Mesenchymal stem cell (in vitro differentiated cells and primary cell): ENCODE results near the gene TOLLIP. TPM values are rescaled to one million over a fixed set of nuclear protein-coding genes. Genes with fewer than 3 reads are reported as not detected.

Experiments
- DNase-seq: peaks from one replicate; pipeline ENCODE4 v3.0.0-alpha.2; 2013
- H2AFZ ChIP-seq: one replicate; pipeline ENCODE4 v1.6.1; 2013; ENCODE audit warnings: low read depth, mild to moderate bottlenecking, control low read depth, inconsistent platforms, low read length, moderate library complexity
- H2AK5ac ChIP-seq: 2 replicates; pipeline ENCODE4 v1.6.1; 2013; ENCODE audit warnings: low read length, moderate library complexity, mild to moderate bottlenecking, inconsistent platforms; ENCODE audit not compliant: severe bottlenecking
- H2BK120ac ChIP-seq: one replicate; pipeline ENCODE4 v1.6.1; 2013; ENCODE audit warnings: low read depth, mild to moderate bottlenecking, inconsistent platforms, low read length, moderate library complexity
- H2BK12ac ChIP-seq, 2 experiments: one replicate each; pipeline ENCODE4 v1.6.1; 2013; ENCODE audit warnings: inconsistent platforms in 2 of 2, low read length in 2 of 2, mild to moderate bottlenecking in 2 of 2, moderate library complexity in 2 of 2, control low read depth in 1 of 2
- H2BK15ac ChIP-seq: one replicate; pipeline ENCODE4 v1.6.1; 2013; ENCODE audit warnings: mild to moderate bottlenecking, low read depth, inconsistent platforms; ENCODE audit not compliant: poor library complexity, severe bottlenecking
- H2BK5ac ChIP-seq: 2 replicates; pipeline ENCODE4 v1.6.1; 2013; ENCODE audit warnings: low read depth, mild to moderate bottlenecking, low read length, control low read depth, inconsistent platforms; ENCODE audit not compliant: poor library complexity, severe bottlenecking
- H3K14ac ChIP-seq, 2 experiments: one replicate each; pipeline ENCODE4 v1.6.1; 2013; ENCODE audit warnings: inconsistent platforms in 2 of 2, low read length in 2 of 2, control low read depth in 1 of 2, mild to moderate bottlenecking in 1 of 2, moderate library complexity in 1 of 2
- H3K18ac ChIP-seq, 2 experiments: one replicate each; pipeline ENCODE4 v1.6.1; 2013; ENCODE audit warnings: inconsistent platforms in 2 of 2, low read length in 2 of 2, control low read depth in 1 of 2, low read depth in 1 of 2, mild to moderate bottlenecking in 1 of 2
- H3K23ac ChIP-seq, 2 experiments: one replicate each; pipeline ENCODE4 v1.6.1; 2013; ENCODE audit warnings: inconsistent platforms in 2 of 2, low read length in 2 of 2, mild to moderate bottlenecking in 2 of 2, moderate library complexity in 2 of 2, control low read depth in 1 of 2
- H3K27ac ChIP-seq: 2 replicates; pipeline ENCODE4 v1.5.1; 2013; ENCODE audit warnings: mild to moderate bottlenecking, moderate library complexity, low read length, control low read depth, inconsistent platforms; ENCODE audit not compliant: poor library complexity, severe bottlenecking
- H3K27me3 ChIP-seq, 2 experiments: 2 replicates each; pipeline versions ENCODE4 v1.6.1 to v1.7.0; 2013; ENCODE audit warnings: low read length in 2 of 2, mild to moderate bottlenecking in 2 of 2, moderate library complexity in 2 of 2, control low read depth in 1 of 2, inconsistent platforms in 1 of 2; ENCODE audit not compliant: control insufficient read depth in 1 of 2, insufficient read depth in 1 of 2
- H3K36me3 ChIP-seq, 2 experiments: 2 replicates each; pipeline versions ENCODE4 v1.6.1 to v1.7.0; 2013; ENCODE audit warnings: low read length in 2 of 2, control low read depth in 1 of 2, inconsistent platforms in 1 of 2, low read depth in 1 of 2, mild to moderate bottlenecking in 1 of 2; ENCODE audit not compliant: insufficient read depth in 2 of 2, control insufficient read depth in 1 of 2
- H3K4ac ChIP-seq, 2 experiments: one replicate each; pipeline ENCODE4 v1.6.1; 2013; ENCODE audit warnings: inconsistent platforms in 2 of 2, low read length in 2 of 2, mild to moderate bottlenecking in 2 of 2, moderate library complexity in 2 of 2, control low read depth in 1 of 2, low read depth in 1 of 2
- H3K4me1 ChIP-seq: 2 replicates; pipeline ENCODE4 v1.6.1; 2013; ENCODE audit warnings: low read depth, low read length, control low read depth; ENCODE audit not compliant: control insufficient read depth, insufficient read depth
- H3K4me2 ChIP-seq: 2 replicates; pipeline ENCODE4 v1.6.1; 2013; ENCODE audit warnings: low read length, mild to moderate bottlenecking, inconsistent platforms; ENCODE audit not compliant: poor library complexity, severe bottlenecking
- H3K4me3 ChIP-seq, 2 experiments: 2 replicates each; pipeline versions ENCODE4 v1.5.1 to v1.7.0; 2013; ENCODE audit warnings: low read length in 2 of 2, mild to moderate bottlenecking in 2 of 2, control low read depth in 1 of 2, low read depth in 1 of 2; ENCODE audit not compliant: insufficient read depth in 1 of 2
- H3K79me1 ChIP-seq: replicated peaks from 2 replicates; pipeline ENCODE4 v1.6.1; 2013; ENCODE audit warnings: mild to moderate bottlenecking, control low read depth, low read length, inconsistent platforms; ENCODE audit not compliant: poor library complexity, severe bottlenecking
- H3K9ac ChIP-seq: 2 replicates; pipeline ENCODE4 v1.7.0; 2013; ENCODE audit warnings: mild to moderate bottlenecking, low read length, moderate library complexity
- H3K9me3 ChIP-seq: 2 replicates; pipeline ENCODE4 v1.7.0; 2013; ENCODE audit warnings: mild to moderate bottlenecking, low read length; ENCODE audit not compliant: control insufficient read depth
- H4K8ac ChIP-seq: one replicate; pipeline ENCODE4 v1.6.1; 2013; ENCODE audit warnings: inconsistent platforms, mild to moderate bottlenecking, low read length, moderate library complexity
- H4K91ac ChIP-seq: one replicate; pipeline ENCODE4 v1.6.1; 2013; ENCODE audit warnings: mild to moderate bottlenecking, low read length, inconsistent platforms
- WGBS: methylation state at CpG from one replicate; pipeline ENCODE4 v1.1.7; 2013; ENCODE audit warnings: mixed read lengths; 5-methylcytosine and 5-hydroxymethylcytosine counted together
- small RNA-seq: library from polyadenylated mRNA; stranded (forward); fragments of <200 nt; extraction: miRNeasy Mini kit (QIAGEN cat#:217004); gene quantifications from one replicate; pipeline ENCODE3, GENCODE V24; 2013; ENCODE audit warnings: low read depth

Gene TOLLIP

GRCh38 chr11:1225386-1226225 lies 83.8 kb downstream of the TOLLIP start:
- no peak overlapping the region for H2BK120ac ChIP-seq

GRCh38 chr11:1224491-1225385 lies 84.7 kb downstream of the TOLLIP start:
- Histone ChIP-seq H3K4ac (no peak overlapping the region), H4K8ac (no peak overlapping the region), H3K27me3 (peaks cover 10 to 54% of the 10 kb centered on the region in 2 experiments), H3K9ac (no peak overlapping the region), H2BK12ac (no peak overlapping the region), H2AFZ (no peak overlapping the region), H3K23ac (no peak overlapping the region), H3K79me1 (no peaks in the 10 kb centered on the region), H3K14ac (no peak overlapping the region), H4K91ac (no peak overlapping the region), H3K27ac (no peak overlapping the region), H3K18ac (no peak overlapping the region), H2BK120ac (no peak overlapping the region), H2BK5ac (no peak overlapping the region), H2BK15ac (no peak overlapping the region), H3K9me3 (no peaks in the 10 kb centered on the region), H2AK5ac (no peak overlapping the region), H3K4me2 (no peak overlapping the region), H3K4me1 (peaks cover 2% of the 10 kb centered on the region), H3K36me3 (no peaks in the 10 kb centered on the region), H3K4me3 (no peak overlapping the region)
- DNase-seq = no peak
- WGBS = 82% methylated on average over 24 of the region's 27 CpGs

More at GRCh38 chr11:1225386-1226225, 83.8 kb downstream of the TOLLIP start:
- DNase-seq = no peak
- H3K4ac ChIP-seq = no peak overlapping the region
- H2BK15ac ChIP-seq = no peak overlapping the region
- no peak overlapping the region for H3K4me3 ChIP-seq
- H2AK5ac ChIP-seq = no peak overlapping the region
- no peak overlapping the region for H2BK12ac ChIP-seq
- H2AFZ ChIP-seq = no peak overlapping the region
- H3K27ac ChIP-seq = no peak overlapping the region
- H3K9me3 ChIP-seq = no peaks in the 10 kb centered on the region
- H2BK5ac ChIP-seq = no peak overlapping the region
- peaks cover 2% of the 10 kb centered on the region for H3K4me1 ChIP-seq
- no peak overlapping the region for H3K4me2 ChIP-seq
- no peaks in the 10 kb centered on the region for H3K36me3 ChIP-seq
- no peak overlapping the region for H4K8ac ChIP-seq
- no peaks in the 10 kb centered on the region for H3K79me1 ChIP-seq
- H3K23ac ChIP-seq = no peak overlapping the region
- H3K9ac ChIP-seq = no peak overlapping the region
- 85% methylated on average over 28 of the region's 29 CpGs for WGBS
- peaks cover 10 to 54% of the 10 kb centered on the region in 2 experiments for H3K27me3 ChIP-seq
- H3K14ac ChIP-seq = no peak overlapping the region
- H4K91ac ChIP-seq = no peak overlapping the region
- no peak overlapping the region for H3K18ac ChIP-seq

Small RNAs within 50 kb of the gene (small RNA-seq; reads per million reads assigned to genes)
- not detected for gene MIR6744
